Testis (tissue), 3 donors: ENCODE data around the gene UNC50. TPM values are rescaled to one million over a fixed set of nuclear protein-coding genes. Genes with fewer than 3 reads are reported as not detected.

Experiments used
- DNase-seq: peaks from one replicate; pipeline ENCODE4 v3.0.0-alpha.2; 2019
- H3K27ac ChIP-seq, 2 donors: fragments of 200-600 bp; sonication (generic); one replicate each; pipeline ENCODE4 v1.5.1; 2019
- H3K27me3 ChIP-seq: fragments of 200-600 bp; sonication (generic); one replicate; pipeline ENCODE4 v1.5.1; 2019
- H3K36me3 ChIP-seq: fragments of 200-600 bp; sonication (generic); one replicate; pipeline ENCODE4 v1.5.1; 2017; ENCODE audit warnings: low read depth; ENCODE audit errors: missing control alignments
- H3K4me1 ChIP-seq: fragments of 200-600 bp; sonication (generic); one replicate; pipeline ENCODE4 v1.5.1; 2019
- H3K4me3 ChIP-seq, 2 donors: fragments of 200-600 bp; sonication (generic); one replicate each; pipeline ENCODE4 v1.5.1; 2017 to 2019
- H3K9me3 ChIP-seq: fragments of 200-600 bp; sonication (generic); one replicate; pipeline ENCODE4 v1.5.1; 2017
- POLR2A ChIP-seq: fragments of 450-650 bp; IDR thresholded peaks from one replicate; pipeline ENCODE4 v1.6.1; 2017; ENCODE audit warnings: antibody characterized with exemption, mild to moderate bottlenecking, moderate library complexity
- WGBS, 2 donors: methylation state at CpG; one replicate each; pipeline ENCODE4 v1.1.5; 2018; 5-methylcytosine and 5-hydroxymethylcytosine counted together
- intact Hi-C: fragments of 100-400 bp; cut with DNase I; formaldehyde crosslinking; loops from one replicate; pipeline ENCODE4 v1.15.1; 2023; ENCODE audit warnings: low total_unique reads
- polyA plus RNA-seq: library from polyadenylated mRNA; stranded (reverse); fragments of 350-450 nt; fragmentation: Illumina TruSeq; extraction: RNeasy Lipid Tissue Mini Kit (QIAGEN cat#74804); gene quantifications from one replicate; pipeline ENCODE4 v1.2.3, GENCODE V29; 2014; ENCODE audit warnings: low read depth, low replicate concordance; ENCODE audit not compliant: insufficient read depth
- total RNA-seq, 2 donors: library from RNA; depleted of rRNA; stranded (reverse); fragments of >200 nt; gene quantifications; one replicate each; pipeline ENCODE4 v1.2.3, GENCODE V29; 2016
- TF ChIP-seq, protein P1 (sequence below), 3 experiments: fragments of 450-650 bp in 2 of 3; fragments of 200-600 bp in 1 of 3; sonication (generic) in 1 of 3; IDR thresholded peaks; one replicate each; pipeline ENCODE4 v1.5.1; 2016 to 2019; ENCODE audit warnings: antibody characterized with exemption in 3 of 3, mild to moderate bottlenecking in 2 of 3, moderate library complexity in 1 of 3

The UNC50 gene
- total and polyA plus RNA-seq, 3 donors from 2014 or later, result 60.4 to 102 (median 60.8) TPM

- TF ChIP-seq POLR2A, result no peak
- DNase-seq, result peak; percentile 32
- Histone ChIP-seq H3K9me3 (no peaks in the 10 kb centered on the region), H3K4me3 (peak overlapping the region; percentile 95 to 96), H3K4me1 (peaks cover 27% of the 10 kb centered on the region), H3K27me3 (no peaks in the 10 kb centered on the region), H3K36me3 (no peaks in the 10 kb centered on the region), H3K27ac (peak overlapping the region; percentile 78 to 96)
- intact Hi-C loops, result no loop called here
- 1 to 3% methylated on average over 28 to 29 of the region's 29 CpGs for WGBS, 2 donors
Measured at GRCh38 chr2:98608962-98609604, 694 bp downstream of the UNC50 start.

DNA sequence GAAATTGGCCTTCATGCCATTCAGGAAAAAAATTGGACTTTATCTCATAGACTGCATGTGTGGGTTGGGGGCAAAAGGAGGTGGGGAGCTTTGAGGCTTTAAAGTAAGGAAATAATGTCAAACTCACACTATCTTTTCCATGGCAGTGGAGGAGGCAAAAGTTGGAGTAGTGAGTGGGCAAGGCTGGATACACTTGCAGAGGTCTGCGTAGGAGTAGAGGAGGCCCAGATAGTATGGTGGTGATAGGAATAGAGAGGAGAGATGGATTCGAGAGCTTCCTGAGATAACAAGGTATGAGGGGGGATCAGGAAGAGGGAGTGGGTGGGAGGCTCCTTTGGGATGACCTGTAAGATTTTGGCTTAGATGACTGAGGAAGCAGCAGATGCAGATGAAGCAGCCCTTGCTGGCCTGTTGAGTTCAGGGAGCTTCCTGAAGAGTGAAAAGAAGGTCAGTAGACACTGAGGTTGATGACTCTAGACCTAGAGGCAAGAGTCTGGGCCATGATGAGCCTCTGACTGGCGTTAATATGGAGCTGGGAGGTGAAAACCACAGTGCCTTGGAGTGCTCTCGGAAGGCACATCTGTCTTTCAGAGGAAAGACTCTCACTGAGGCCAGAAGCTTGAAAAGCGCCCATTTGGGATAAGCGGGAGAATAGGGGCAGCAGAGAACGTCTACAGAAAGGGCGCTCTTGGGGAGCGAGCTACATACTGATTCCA lies 5.8 kb downstream of the UNC50 start:
- no peaks in the 10 kb centered on the region for H3K9me3 ChIP-seq
- no peak overlapping the region for H3K4me3 ChIP-seq
- intact Hi-C loops, result no loop called here
- no peak for TF ChIP-seq POLR2A
- TF ChIP-seq, protein P1, sequence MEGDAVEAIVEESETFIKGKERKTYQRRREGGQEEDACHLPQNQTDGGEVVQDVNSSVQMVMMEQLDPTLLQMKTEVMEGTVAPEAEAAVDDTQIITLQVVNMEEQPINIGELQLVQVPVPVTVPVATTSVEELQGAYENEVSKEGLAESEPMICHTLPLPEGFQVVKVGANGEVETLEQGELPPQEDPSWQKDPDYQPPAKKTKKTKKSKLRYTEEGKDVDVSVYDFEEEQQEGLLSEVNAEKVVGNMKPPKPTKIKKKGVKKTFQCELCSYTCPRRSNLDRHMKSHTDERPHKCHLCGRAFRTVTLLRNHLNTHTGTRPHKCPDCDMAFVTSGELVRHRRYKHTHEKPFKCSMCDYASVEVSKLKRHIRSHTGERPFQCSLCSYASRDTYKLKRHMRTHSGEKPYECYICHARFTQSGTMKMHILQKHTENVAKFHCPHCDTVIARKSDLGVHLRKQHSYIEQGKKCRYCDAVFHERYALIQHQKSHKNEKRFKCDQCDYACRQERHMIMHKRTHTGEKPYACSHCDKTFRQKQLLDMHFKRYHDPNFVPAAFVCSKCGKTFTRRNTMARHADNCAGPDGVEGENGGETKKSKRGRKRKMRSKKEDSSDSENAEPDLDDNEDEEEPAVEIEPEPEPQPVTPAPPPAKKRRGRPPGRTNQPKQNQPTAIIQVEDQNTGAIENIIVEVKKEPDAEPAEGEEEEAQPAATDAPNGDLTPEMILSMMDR (IDR thresholded peaks at IDR 0.05), result no peak
- no peak for DNase-seq
- H3K4me1 ChIP-seq, result peaks cover 13% of the 10 kb centered on the region
- no peak overlapping the region for H3K27ac ChIP-seq
- H3K36me3 ChIP-seq, result no peaks in the 10 kb centered on the region
- H3K27me3 ChIP-seq, result no peaks in the 10 kb centered on the region
- 90 to 94% methylated on average over 9 of the region's 9 CpGs for WGBS, 2 donors

- no peak for DNase-seq
- no peak for TF ChIP-seq POLR2A
- no peaks in the 10 kb centered on the region for H3K9me3 ChIP-seq
- intact Hi-C loops, result no loop called here
- no peaks in the 10 kb centered on the region for H3K27me3 ChIP-seq
- WGBS, 2 donors, result 85 to 92% methylated on average over 5 of the region's 5 CpGs
- H3K4me3 ChIP-seq, result no peak overlapping the region
- no peaks in the 10 kb centered on the region for H3K36me3 ChIP-seq
- H3K27ac ChIP-seq, result no peak overlapping the region
- peaks cover 3% of the 10 kb centered on the region for H3K4me1 ChIP-seq
Measured at GRCh38 chr2:98615481-98615880, 7.1 kb downstream of the UNC50 start.

DNA sequence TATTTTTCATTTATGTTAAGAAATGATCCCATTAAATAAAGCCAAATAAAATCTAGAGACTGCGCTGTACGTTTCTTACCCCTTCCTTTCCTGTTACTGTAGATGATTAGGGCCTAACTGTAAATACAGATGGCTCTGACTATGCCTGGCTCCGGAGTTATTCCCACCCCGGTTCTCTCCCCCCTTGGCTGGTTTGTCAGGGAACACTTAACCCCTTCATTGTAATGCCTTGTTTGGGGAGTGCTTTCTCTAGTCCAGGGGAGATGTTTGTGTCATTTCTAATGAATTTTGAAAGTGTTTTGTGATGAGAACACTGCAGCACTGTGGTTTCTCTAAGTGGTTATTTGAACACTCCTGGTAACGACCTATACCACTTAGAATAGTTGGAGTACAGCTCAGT lies 8.8 kb downstream of the UNC50 start:
- DNase-seq, result no peak
- H3K4me1 ChIP-seq, result no peaks in the 10 kb centered on the region
- TF ChIP-seq, protein P1 (IDR thresholded peaks at IDR 0.05), result no peak
- no peak for TF ChIP-seq POLR2A
- 63 to 65% methylated on average over 5 of the region's 5 CpGs for WGBS, 2 donors
- H3K27ac ChIP-seq, result no peak overlapping the region
- no peaks in the 10 kb centered on the region for H3K27me3 ChIP-seq
- intact Hi-C loops, result no loop called here
- H3K36me3 ChIP-seq, result no peaks in the 10 kb centered on the region
- no peak overlapping the region for H3K4me3 ChIP-seq
- no peaks in the 10 kb centered on the region for H3K9me3 ChIP-seq

GRCh38 chr2:98623657-98624056 lies 15.3 kb downstream of the UNC50 start:
- no peak for DNase-seq
- TF ChIP-seq POLR2A, result no peak
- TF ChIP-seq, protein P1 (IDR thresholded peaks at IDR 0.05), result no peak
- no peaks in the 10 kb centered on the region for H3K36me3 ChIP-seq
- H3K27me3 ChIP-seq, result no peaks in the 10 kb centered on the region
- intact Hi-C loops, result no loop called here
- 64 to 65% methylated on average over 5 of the region's 5 CpGs for WGBS, 2 donors
- H3K9me3 ChIP-seq, result no peaks in the 10 kb centered on the region
- H3K27ac ChIP-seq, result no peak overlapping the region
- H3K4me3 ChIP-seq, result no peak overlapping the region
- no peaks in the 10 kb centered on the region for H3K4me1 ChIP-seq
